Fibroblast of upper back skin (primary cell): ENCODE data around the gene AGAP1.
A peak's percentile ranks its signal among the peaks of the same experiment; 100 is the strongest.

Experiments used
- DNase-seq: peaks from one replicate; pipeline ENCODE4 v3.0.0-alpha.2; 2013

AGAP1 gene

GRCh38 chr2:235493775-235494715 lies at the start of gene AGAP1:
TSS of gene AGAP1 (plus strand) at chr2:235494043.
- DNase-seq, result peak; percentile 85

- no peak for DNase-seq
Measured at GRCh38 chr2:235444101-235444597, 49.7 kb upstream of the AGAP1 start.

GRCh38 chr2:235445116-235445515 lies 48.7 kb upstream of the AGAP1 start:
- DNase-seq, result no peak

- DNase-seq, result no peak
Measured at GRCh38 chr2:235446082-235446481, 47.8 kb upstream of the AGAP1 start.

- DNase-seq, result peak; percentile 59
Measured at GRCh38 chr2:235447210-235447609, 46.6 kb upstream of the AGAP1 start.

GRCh38 chr2:235449568-235449967 lies 44.3 kb upstream of the AGAP1 start:
- no peak for DNase-seq

- DNase-seq, result no peak
Measured at GRCh38 chr2:235453605-235454151, 40.2 kb upstream of the AGAP1 start.

GRCh38 chr2:235458839-235459273 lies 35.0 kb upstream of the AGAP1 start:
- peak; percentile 56 for DNase-seq

GRCh38 chr2:235460548-235461047 lies 33.2 kb upstream of the AGAP1 start:
- DNase-seq, result no peak

- no peak for DNase-seq
Measured at GRCh38 chr2:235461763-235462414, 32.0 kb upstream of the AGAP1 start.

GRCh38 chr2:235462415-235462790 lies 31.4 kb upstream of the AGAP1 start:
- no peak for DNase-seq

GRCh38 chr2:235463893-235464292 lies 29.9 kb upstream of the AGAP1 start:
- DNase-seq, result no peak

- DNase-seq, result peak; percentile 53
Measured at GRCh38 chr2:235467588-235467987, 26.3 kb upstream of the AGAP1 start.

- DNase-seq, result peak; percentile 84
Measured at GRCh38 chr2:235468978-235469655, 24.7 kb upstream of the AGAP1 start.

- no peak for DNase-seq
Measured at GRCh38 chr2:235471186-235471747, 22.6 kb upstream of the AGAP1 start.

- DNase-seq, result no peak
Measured at GRCh38 chr2:235472443-235472842, 21.4 kb upstream of the AGAP1 start.

- no peak for DNase-seq
Measured at GRCh38 chr2:235478609-235479008, 15.2 kb upstream of the AGAP1 start.

- DNase-seq, result no peak
Measured at GRCh38 chr2:235479604-235480003, 14.2 kb upstream of the AGAP1 start.

- DNase-seq, result no peak
Measured at GRCh38 chr2:235480614-235481013, 13.2 kb upstream of the AGAP1 start.

- no peak for DNase-seq
Measured at GRCh38 chr2:235483313-235483712, 10.5 kb upstream of the AGAP1 start.

- DNase-seq, result no peak
Measured at GRCh38 chr2:235485362-235485761, 8.5 kb upstream of the AGAP1 start.

GRCh38 chr2:235486729-235487128 lies 7.1 kb upstream of the AGAP1 start:
- no peak for DNase-seq
